MCF 10A (cell line): ENCODE results near the gene TTC7B. TPM values are rescaled to one million over a fixed set of nuclear protein-coding genes. Genes with fewer than 3 reads are reported as not detected.

Experiments
- BruUV-seq: library from RNA; stranded (reverse); fragments of 400-500 nt; replicated peaks from 2 replicates; lab custom pipeline; 2021; lab: Mats Ljungman, UMichigan
- CTCF ChIA-PET: fragments of 300-600 bp; sonication (Branson Sonifier 250); formaldehyde crosslinking; extraction: SDS; loops from one replicate; lab custom pipeline; 2021; ENCODE audit warnings: antibody characterized with exemption, inconsistent platforms; lab: Yijun Ruan, JAX
- POLR2A ChIA-PET: fragments of 300-600, 350-650 bp; sonication (Branson Sonifier 250); formaldehyde crosslinking; extraction: SDS; loops from one replicate; lab custom pipeline; 2020; ENCODE audit warnings: antibody characterized with exemption, inconsistent platforms; lab: Yijun Ruan, JAX
- DNase-seq: peaks from one replicate; pipeline ENCODE4 v3.0.0-alpha.2; 2018; ENCODE audit not compliant: unreplicated experiment
- H3K27ac Mint-ChIP-seq: one replicate; pipeline ENCODE4 v1.8.0; 2022; ENCODE audit warnings: mild to moderate bottlenecking, low read depth, mixed read lengths; ENCODE audit not compliant: unreplicated experiment
- H3K27me3 Mint-ChIP-seq: one replicate; pipeline ENCODE4 v1.8.0; 2022; ENCODE audit warnings: mixed read lengths; ENCODE audit not compliant: insufficient read depth, unreplicated experiment
- H3K36me3 Mint-ChIP-seq: one replicate; pipeline ENCODE4 v1.8.0; 2022; ENCODE audit warnings: mild to moderate bottlenecking, moderate library complexity, mixed read lengths; ENCODE audit not compliant: insufficient read depth, unreplicated experiment
- H3K4me1 Mint-ChIP-seq: one replicate; pipeline ENCODE4 v1.8.0; 2022; ENCODE audit warnings: mixed read lengths; ENCODE audit not compliant: insufficient read depth, unreplicated experiment
- H3K4me3 Mint-ChIP-seq: one replicate; pipeline ENCODE4 v1.8.0; 2022; ENCODE audit warnings: mild to moderate bottlenecking, moderate library complexity, mixed read lengths; ENCODE audit not compliant: unreplicated experiment
- H3K9me3 Mint-ChIP-seq: one replicate; pipeline ENCODE4 v1.8.0; 2022; ENCODE audit warnings: mixed read lengths; ENCODE audit not compliant: unreplicated experiment
- CTCF ChIP-seq: fragments of 200-600 bp; IDR thresholded peaks from one replicate; pipeline ENCODE4 v1.8.0; 2022; ENCODE audit warnings: antibody characterized with exemption, mild to moderate bottlenecking; ENCODE audit not compliant: unreplicated experiment
- intact Hi-C: fragments of 100-400 bp; cut with micrococcal nuclease; formaldehyde crosslinking; loops from 2 replicates; pipeline ENCODE4 v1.14.1; 2022
- total RNA-seq: library from RNA; stranded (reverse); gene quantifications from 2 replicates; pipeline ENCODE4 v1.2.3, GENCODE V29; 2022

The TTC7B gene
- total RNA-seq, 1 experiment from 2014 or later, result 31.1 TPM

GRCh38 chr14:90504643-90505042, 311.6 kb downstream of the TTC7B start:
- BruUV-seq, result no TSS peak
- no peaks in the 10 kb centered on the region for H3K4me1 Mint-ChIP-seq

GRCh38 chr14:90503582-90503981, 312.6 kb downstream of the TTC7B start:
- intact Hi-C loops, result no loop called here
- H3K36me3 Mint-ChIP-seq, result no peaks in the 10 kb centered on the region
- no peak for DNase-seq
- POLR2A ChIA-PET, result no interaction called here
- CTCF ChIA-PET, result interaction anchor here (0.6 kb wide), 1 partner anchor 61 kb away, joined by 3 read pairs; no protein-coding TSS in a partner anchor
- H3K27me3 Mint-ChIP-seq, result peaks cover 40% of the 10 kb centered on the region
- H3K27ac Mint-ChIP-seq, result no peak overlapping the region
- H3K4me3 Mint-ChIP-seq, result no peak overlapping the region
- no TSS peak for BruUV-seq
- TF ChIP-seq CTCF, result no peak
- no peaks in the 10 kb centered on the region for H3K4me1 Mint-ChIP-seq
- H3K9me3 Mint-ChIP-seq, result no peaks in the 10 kb centered on the region

More at GRCh38 chr14:90504643-90505042, 311.6 kb downstream of the TTC7B start:
- POLR2A ChIA-PET, result no interaction called here
- H3K27me3 Mint-ChIP-seq, result peaks cover 40% of the 10 kb centered on the region
- no peak for DNase-seq
- intact Hi-C loops, result no loop called here
- CTCF ChIA-PET, result no interaction called here
- no peaks in the 10 kb centered on the region for H3K9me3 Mint-ChIP-seq
- TF ChIP-seq CTCF, result no peak
- H3K36me3 Mint-ChIP-seq, result no peaks in the 10 kb centered on the region
- no peak overlapping the region for H3K27ac Mint-ChIP-seq
- H3K4me3 Mint-ChIP-seq, result no peak overlapping the region

- Mint-ChIP-seq H3K4me1 (no peaks in the 10 kb centered on the region), H3K4me3 (no peak overlapping the region), H3K27me3 (peaks cover 37% of the 10 kb centered on the region), H3K36me3 (no peaks in the 10 kb centered on the region), H3K9me3 (no peaks in the 10 kb centered on the region), H3K27ac (no peak overlapping the region)
- TF ChIP-seq CTCF, result no peak
- POLR2A ChIA-PET, result no interaction called here
- CTCF ChIA-PET, result interaction anchor here (0.6 kb wide), 3 partner anchors 11 to 66 kb away, joined by 3 to 5 read pairs (median 3); no protein-coding TSS in a partner anchor
- no peak for DNase-seq
- intact Hi-C loops, result no loop called here
- no TSS peak for BruUV-seq
These were observed 313.5 kb downstream of the TTC7B start for GRCh38 chr14:90502760-90503159.

GRCh38 chr14:90500665-90501370, 315.4 kb downstream of the TTC7B start:
- no peak for TF ChIP-seq CTCF

More at GRCh38 chr14:90500665-90501370, 315.4 kb downstream of the TTC7B start:
- Mint-ChIP-seq H3K27me3 (peaks cover 37% of the 10 kb centered on the region), H3K36me3 (no peaks in the 10 kb centered on the region), H3K9me3 (no peaks in the 10 kb centered on the region), H3K4me1 (no peaks in the 10 kb centered on the region), H3K4me3 (no peak overlapping the region), H3K27ac (no peak overlapping the region)
- ChIA-PET POLR2A (no interaction called here), CTCF (no interaction called here)
- no TSS peak for BruUV-seq
- no peak for DNase-seq
- intact Hi-C loops, result no loop called here
